Activated T-helper 1 cell treated with anti-CD3 and anti-CD28 coated beads, Interleukin-12 subunit alpha, Interleukin-12 subunit beta, Interleukin-2, Interleukin-4 antibody, amounts not matched to agents 30 ng/mL and 10 ng/mL and 1 ng/mL, durations not matched to agents 14 hours and 24 hours and 36 hours (primary cell): ENCODE results near the gene PDXK. TPM values are rescaled to one million over a fixed set of nuclear protein-coding genes. Genes with fewer than 3 reads are reported as not detected.
"Not testable (repeated sequence)": the region's sequence is repeated elsewhere in the genome, so short reads cannot be mapped to it uniquely, and the experiment has no call there.

Source experiments
- DNase-seq: peaks from one replicate; pipeline ENCODE4 v3.0.0; 2021; ENCODE audit warnings: low spot score
- H3K27ac Mint-ChIP-seq: one replicate; pipeline ENCODE4 v1.8.0; 2021; ENCODE audit warnings: mild to moderate bottlenecking, mixed read lengths
- H3K27me3 Mint-ChIP-seq: one replicate; pipeline ENCODE4 v1.8.0; 2022; ENCODE audit warnings: mild to moderate bottlenecking, moderate library complexity, mixed read lengths; ENCODE audit not compliant: insufficient read depth
- H3K36me3 Mint-ChIP-seq: one replicate; pipeline ENCODE4 v1.8.0; 2021; ENCODE audit warnings: low read depth, mixed read lengths
- H3K4me1 Mint-ChIP-seq: one replicate; pipeline ENCODE4 v1.8.0; 2021; ENCODE audit warnings: low read depth, mixed read lengths
- H3K4me3 Mint-ChIP-seq: one replicate; pipeline ENCODE4 v1.8.0; 2021; ENCODE audit warnings: mild to moderate bottlenecking, moderate library complexity, mixed read lengths
- H3K9me3 Mint-ChIP-seq: one replicate; pipeline ENCODE4 v1.8.0; 2021; ENCODE audit warnings: mixed read lengths
- intact Hi-C: fragments of 100-400 bp; cut with micrococcal nuclease; formaldehyde crosslinking; loops from one replicate; pipeline ENCODE4 v1.15.1; 2024
- total RNA-seq: library from RNA; stranded (reverse); gene quantifications from 2 replicates; pipeline ENCODE4 v1.2.3, GENCODE V29; 2022

PDXK gene
- total RNA-seq, 1 donor from 2014 or later, result 123 TPM

- intact Hi-C loops, result no loop called here
- no peak overlapping the region for H3K4me3 Mint-ChIP-seq
- H3K4me1 Mint-ChIP-seq, result peaks cover 13% of the 10 kb centered on the region
- H3K9me3 Mint-ChIP-seq, result no peaks in the 10 kb centered on the region
- H3K36me3 Mint-ChIP-seq, result peaks cover 1% of the 10 kb centered on the region
- no peak for DNase-seq
- H3K27ac Mint-ChIP-seq, result no peak overlapping the region
- H3K27me3 Mint-ChIP-seq, result no peaks in the 10 kb centered on the region
These were observed 16.2 kb upstream of the PDXK start for GRCh38 chr21:43702785-43703034.

GRCh38 chr21:43703035-43703880 lies 15.7 kb upstream of the PDXK start:
- intact Hi-C loops, result no loop called here
- Mint-ChIP-seq H3K4me1 (peaks cover 10% of the 10 kb centered on the region), H3K27me3 (no peaks in the 10 kb centered on the region), H3K4me3 (no peak overlapping the region), H3K27ac (no peak overlapping the region), H3K36me3 (no peaks in the 10 kb centered on the region), H3K9me3 (no peaks in the 10 kb centered on the region)
- DNase-seq, result no peak

- H3K27me3 Mint-ChIP-seq, result peaks cover 11% of the 10 kb centered on the region
- no peak overlapping the region for H3K4me3 Mint-ChIP-seq
- intact Hi-C loops, result no loop called here
- H3K27ac Mint-ChIP-seq, result no peak overlapping the region
- H3K9me3 Mint-ChIP-seq, result peaks cover 3% of the 10 kb centered on the region
- H3K4me1 Mint-ChIP-seq, result peaks cover 10% of the 10 kb centered on the region
- H3K36me3 Mint-ChIP-seq, result no peaks in the 10 kb centered on the region
- no peak for DNase-seq
These were observed 11.5 kb upstream of the PDXK start for GRCh38 chr21:43707462-43707861.

- intact Hi-C loops, result no loop called here
These were observed 10.1 kb upstream of the PDXK start for GRCh38 chr21:43708745-43709381.

GRCh38 chr21:43712268-43712942 lies 6.5 kb upstream of the PDXK start:
- Mint-ChIP-seq H3K36me3 (no peaks in the 10 kb centered on the region), H3K4me3 (no peak overlapping the region), H3K27me3 (peaks cover 40% of the 10 kb centered on the region), H3K9me3 (peaks cover 3% of the 10 kb centered on the region), H3K27ac (no peak overlapping the region), H3K4me1 (no peaks in the 10 kb centered on the region)
- no peak for DNase-seq
- intact Hi-C loops, result no loop called here

More at GRCh38 chr21:43708745-43709381, 10.1 kb upstream of the PDXK start:
- H3K36me3 Mint-ChIP-seq, result no peaks in the 10 kb centered on the region
- no peak overlapping the region for H3K4me3 Mint-ChIP-seq
- no peak for DNase-seq
- H3K27ac Mint-ChIP-seq, result no peak overlapping the region
- H3K9me3 Mint-ChIP-seq, result peaks cover 3% of the 10 kb centered on the region
- peaks cover 17% of the 10 kb centered on the region for H3K27me3 Mint-ChIP-seq
- no peaks in the 10 kb centered on the region for H3K4me1 Mint-ChIP-seq

GRCh38 chr21:43713123-43713522 lies 5.8 kb upstream of the PDXK start:
- H3K36me3 Mint-ChIP-seq, H3K27ac Mint-ChIP-seq, DNase-seq, intact Hi-C loops, H3K9me3 Mint-ChIP-seq, H3K4me3 Mint-ChIP-seq, H3K4me1 Mint-ChIP-seq: not testable (repeated sequence)
- peaks cover 44% of the 10 kb centered on the region for H3K27me3 Mint-ChIP-seq

- no peak for DNase-seq
- Mint-ChIP-seq H3K9me3 (no peaks in the 10 kb centered on the region), H3K4me1 (peaks cover 13% of the 10 kb centered on the region), H3K27me3 (peaks cover 39% of the 10 kb centered on the region), H3K27ac (peak overlapping the region; percentile 61), H3K36me3 (peaks cover 4% of the 10 kb centered on the region), H3K4me3 (peak overlapping the region; percentile 19)
- intact Hi-C loops, result no loop called here
These were observed 2.4 kb upstream of the PDXK start for GRCh38 chr21:43716376-43717165.

- peaks cover 4% of the 10 kb centered on the region for H3K36me3 Mint-ChIP-seq
- H3K27me3 Mint-ChIP-seq, result peaks cover 35% of the 10 kb centered on the region
- H3K4me3 Mint-ChIP-seq, result peak overlapping the region; percentile 69
- intact Hi-C loops, result no loop called here
- no peaks in the 10 kb centered on the region for H3K9me3 Mint-ChIP-seq
- no peak for DNase-seq
- peak overlapping the region; percentile 61 for H3K27ac Mint-ChIP-seq
- peaks cover 17% of the 10 kb centered on the region for H3K4me1 Mint-ChIP-seq
These were observed 1.6 kb upstream of the PDXK start for GRCh38 chr21:43717166-43717853.

GRCh38 chr21:43717967-43718871 lies 710 bp upstream of the PDXK start:
- Mint-ChIP-seq H3K9me3 (no peaks in the 10 kb centered on the region), H3K4me3 (peak overlapping the region; percentile 84), H3K4me1 (peaks cover 17% of the 10 kb centered on the region), H3K36me3 (peaks cover 4% of the 10 kb centered on the region), H3K27me3 (peaks cover 28% of the 10 kb centered on the region), H3K27ac (peak overlapping the region; percentile 79)
- intact Hi-C loops, result loop anchor here (2.0 kb wide), 1 partner anchor 59 kb away; the partner anchor contains the start of gene CSTB
- DNase-seq, result no peak

- peaks cover 17% of the 10 kb centered on the region for H3K4me1 Mint-ChIP-seq
- peaks cover 4% of the 10 kb centered on the region for H3K36me3 Mint-ChIP-seq
- H3K4me3 Mint-ChIP-seq, result peak overlapping the region; percentile 86
- no peak for DNase-seq
- no peaks in the 10 kb centered on the region for H3K9me3 Mint-ChIP-seq
- intact Hi-C loops, result loop anchor here (1.0 to 2.0 kb wide), 4 partner anchors 8 to 69 kb away; partner anchors contain the start of genes CSTB, HSF2BP, RRP1 and RRP1B
- peak overlapping the region; percentile 44 for H3K27ac Mint-ChIP-seq
- H3K27me3 Mint-ChIP-seq, result peaks cover 20% of the 10 kb centered on the region
These were observed 1.0 kb downstream of the PDXK start for GRCh38 chr21:43719748-43720538.
